ENCODE measurements around the gene ANK3. TPM values are rescaled to one million over a fixed set of nuclear protein-coding genes. Genes with fewer than 3 reads are reported as not detected.

The ANK3 gene
- total and polyA plus RNA-seq, 2 experiments from 2014 or later: 46.5 to 85.2 TPM

GRCh38 chr10:60353519-60354258 lies 36.0 kb downstream of the ANK3 start:
- H3K27ac Mint-ChIP-seq: peak overlapping the region; percentile 50; the same call in 1 of the 2 replicates
- TF ChIP-seq CTCF (conservative IDR thresholded peaks at IDR 0.05; ENCODE audit: low read depth in 2 of 2) (no peak), ZNF462 (CRISPR knock-in tag; IDR thresholded peaks at IDR 0.05) (no peak), ETS1 (IDR thresholded peaks at IDR 0.05) (no peak), CREB1 (CRISPR knock-in tag; IDR thresholded peaks at IDR 0.05; ENCODE audit: low read depth) (no peak), JUNB (IDR thresholded peaks at IDR 0.05; ENCODE audit: unreplicated experiment) (no peak), ZNF114 (CRISPR knock-in tag; IDR thresholded peaks at IDR 0.05) (no peak), EZH2 (IDR thresholded peaks at IDR 0.05; ENCODE audit: low read depth, unreplicated experiment) (no peak), NANOG (IDR thresholded peaks at IDR 0.05; ENCODE audit: borderline replicate concordance) (no peak), STAT1 (IDR thresholded peaks at IDR 0.05; ENCODE audit: unreplicated experiment) (no peak), POLR2AphosphoS5 (IDR thresholded peaks at IDR 0.05; ENCODE audit: low read depth) (no peak), ZNF331 (CRISPR knock-in tag; IDR thresholded peaks at IDR 0.05; ENCODE audit: low read depth) (no peak), EZH2phosphoT487 (IDR thresholded peaks at IDR 0.05; ENCODE audit: unreplicated experiment) (no peak)
- TF ChIP-seq, protein P1, sequence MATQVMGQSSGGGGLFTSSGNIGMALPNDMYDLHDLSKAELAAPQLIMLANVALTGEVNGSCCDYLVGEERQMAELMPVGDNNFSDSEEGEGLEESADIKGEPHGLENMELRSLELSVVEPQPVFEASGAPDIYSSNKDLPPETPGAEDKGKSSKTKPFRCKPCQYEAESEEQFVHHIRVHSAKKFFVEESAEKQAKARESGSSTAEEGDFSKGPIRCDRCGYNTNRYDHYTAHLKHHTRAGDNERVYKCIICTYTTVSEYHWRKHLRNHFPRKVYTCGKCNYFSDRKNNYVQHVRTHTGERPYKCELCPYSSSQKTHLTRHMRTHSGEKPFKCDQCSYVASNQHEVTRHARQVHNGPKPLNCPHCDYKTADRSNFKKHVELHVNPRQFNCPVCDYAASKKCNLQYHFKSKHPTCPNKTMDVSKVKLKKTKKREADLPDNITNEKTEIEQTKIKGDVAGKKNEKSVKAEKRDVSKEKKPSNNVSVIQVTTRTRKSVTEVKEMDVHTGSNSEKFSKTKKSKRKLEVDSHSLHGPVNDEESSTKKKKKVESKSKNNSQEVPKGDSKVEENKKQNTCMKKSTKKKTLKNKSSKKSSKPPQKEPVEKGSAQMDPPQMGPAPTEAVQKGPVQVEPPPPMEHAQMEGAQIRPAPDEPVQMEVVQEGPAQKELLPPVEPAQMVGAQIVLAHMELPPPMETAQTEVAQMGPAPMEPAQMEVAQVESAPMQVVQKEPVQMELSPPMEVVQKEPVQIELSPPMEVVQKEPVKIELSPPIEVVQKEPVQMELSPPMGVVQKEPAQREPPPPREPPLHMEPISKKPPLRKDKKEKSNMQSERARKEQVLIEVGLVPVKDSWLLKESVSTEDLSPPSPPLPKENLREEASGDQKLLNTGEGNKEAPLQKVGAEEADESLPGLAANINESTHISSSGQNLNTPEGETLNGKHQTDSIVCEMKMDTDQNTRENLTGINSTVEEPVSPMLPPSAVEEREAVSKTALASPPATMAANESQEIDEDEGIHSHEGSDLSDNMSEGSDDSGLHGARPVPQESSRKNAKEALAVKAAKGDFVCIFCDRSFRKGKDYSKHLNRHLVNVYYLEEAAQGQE (IDR thresholded peaks at IDR 0.05; ENCODE audit: unreplicated experiment): no peak
- H3K27ac ChIP-seq (ENCODE audit: low read depth): no peak overlapping the region

More at GRCh38 chr10:60353519-60354258, 36.0 kb downstream of the ANK3 start:
- H3K4me1 ChIP-seq (ENCODE audit: insufficient read depth): peaks cover 36% of the 10 kb centered on the region
- no peaks in the 10 kb centered on the region for H3F3A ChIP-seq (replicated peaks; ENCODE audit: low read depth)
- no peak overlapping the region for H3K4me3 ChIP-seq
- H3K4me3 Mint-ChIP-seq: no peak overlapping the region
- no peaks in the 10 kb centered on the region for H3K9me2 ChIP-seq (ENCODE audit: insufficient read depth)
- no peak for DNase-seq (ENCODE audit: low spot score)
- H4K20me1 ChIP-seq (replicated peaks; ENCODE audit: insufficient read depth): no peaks in the 10 kb centered on the region
- no peaks in the 10 kb centered on the region for H3K27me3 Mint-ChIP-seq (ENCODE audit: insufficient read depth, low read depth, poor library complexity)
- H3K79me2 ChIP-seq (replicated peaks; ENCODE audit: insufficient read depth): no peaks in the 10 kb centered on the region
- H3K27me3 ChIP-seq (ENCODE audit: insufficient read depth): no peaks in the 10 kb centered on the region
- H3K36me3 Mint-ChIP-seq (ENCODE audit: low read depth): no peaks in the 10 kb centered on the region
- no peaks in the 10 kb centered on the region for H3K36me3 ChIP-seq (ENCODE audit: insufficient read depth)
- H3K4me1 Mint-ChIP-seq: peaks cover 36% of the 10 kb centered on the region
- ATAC-seq: peak; percentile 71
- H3K4me2 ChIP-seq: no peak overlapping the region; the same call in 1 of the 2 replicates
- no peak overlapping the region for H2AFZ ChIP-seq
- no peaks in the 10 kb centered on the region for H3K9me3 Mint-ChIP-seq

All from GM23338 (cell line).